HG02588 (cell line): ENCODE data around the gene LONP1.
"Not testable (repeated sequence)": the region's sequence is repeated elsewhere in the genome, so short reads cannot be mapped to it uniquely, and the experiment has no call there.

Experiments used
- ATAC-seq: cut with Tn5 transposase; IDR thresholded peaks from one replicate; pipeline ENCODE4 v1.9.1; 2021; ENCODE audit warnings: mild to moderate bottlenecking, moderate library complexity; ENCODE audit not compliant: unreplicated experiment

The LONP1 gene

DNA sequence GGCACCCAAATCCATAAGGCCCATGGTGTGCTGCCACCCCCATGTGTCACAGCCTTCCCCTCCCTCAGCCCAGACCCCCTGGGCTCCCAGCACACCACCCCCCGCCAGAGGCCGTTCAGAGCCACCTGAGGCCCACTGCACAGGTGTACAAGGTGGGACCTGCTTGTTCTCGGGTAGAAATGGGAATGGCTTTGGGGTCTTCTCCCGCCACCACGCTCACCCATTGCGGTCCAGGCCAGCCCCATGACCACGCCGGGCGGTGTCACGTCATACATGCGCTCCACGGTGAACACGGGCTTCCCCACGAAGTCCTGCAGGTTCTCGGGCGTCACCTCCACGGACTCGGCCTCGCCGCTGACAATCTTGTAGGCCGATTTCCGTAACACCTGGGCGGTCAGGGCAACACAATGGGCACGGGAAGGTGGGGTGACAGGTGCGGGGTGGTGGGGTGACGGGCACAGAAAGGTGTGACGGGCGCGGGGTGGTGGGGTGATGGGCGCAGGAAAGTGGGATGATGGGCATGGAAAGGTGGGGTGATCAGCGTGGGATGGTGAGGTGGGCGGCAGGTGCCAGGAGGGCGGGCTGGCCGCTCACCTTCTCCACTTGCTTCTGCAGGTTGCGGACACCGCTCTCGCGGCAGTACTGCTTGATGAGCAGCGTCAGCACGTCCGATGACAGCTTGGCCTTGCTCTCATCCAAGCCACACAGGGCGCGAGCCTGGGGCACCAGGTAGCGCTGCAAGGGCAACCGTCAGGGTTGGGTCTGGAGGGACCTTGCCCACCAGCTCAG lies 25.6 kb downstream of the LONP1 start:
- ATAC-seq, result no peak

DNA sequence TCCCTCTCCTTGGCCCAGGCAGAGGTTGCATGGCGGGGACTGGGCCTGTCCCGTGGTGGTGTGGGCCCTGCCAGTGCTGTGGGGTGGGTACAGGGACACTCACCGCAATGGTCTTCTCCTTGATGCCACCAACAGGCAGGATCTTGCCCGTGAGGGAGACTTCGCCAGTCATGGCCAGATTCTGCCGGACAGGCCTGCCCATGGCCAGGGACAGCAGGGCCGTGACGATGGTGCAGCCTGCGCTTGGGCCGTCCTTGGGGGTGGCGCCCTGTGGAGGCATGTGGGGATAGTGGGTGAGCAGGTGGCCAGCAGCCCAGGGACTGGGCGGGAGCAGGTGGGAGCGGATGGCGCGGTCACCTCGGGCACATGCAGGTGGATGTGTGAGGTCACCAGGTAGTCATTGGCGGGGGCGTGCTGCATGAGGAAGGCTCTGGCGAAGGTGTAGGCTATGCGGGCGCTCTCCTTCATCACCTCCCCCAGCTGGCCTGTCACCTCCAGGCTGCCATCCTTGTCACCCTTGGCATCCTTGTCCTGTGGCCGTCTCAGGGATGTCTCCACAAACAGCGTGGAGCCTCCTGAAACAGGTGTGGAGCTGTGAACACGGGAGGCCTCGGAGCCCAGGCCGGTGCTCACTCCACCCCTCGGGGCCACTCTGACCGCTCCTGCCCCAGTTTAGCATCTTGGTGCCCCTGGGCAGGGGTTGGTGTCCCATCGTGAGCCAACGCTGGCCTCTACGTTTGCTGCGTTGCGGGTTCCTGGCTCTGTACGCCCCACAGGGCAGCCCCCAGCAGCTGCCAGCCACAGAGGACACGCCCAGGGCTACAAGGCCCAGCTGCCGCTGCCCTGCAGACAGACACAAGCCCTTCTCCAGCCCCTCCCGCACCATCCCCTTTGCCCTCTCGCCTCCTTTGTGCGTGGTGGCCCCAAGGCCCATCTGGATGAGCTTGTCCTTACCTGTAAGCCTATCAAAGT lies 26.5 kb downstream of the LONP1 start:
- no peak for ATAC-seq

GRCh38 chr19:5692723-5693194 lies 27.2 kb downstream of the LONP1 start:
- no peak for ATAC-seq

DNA sequence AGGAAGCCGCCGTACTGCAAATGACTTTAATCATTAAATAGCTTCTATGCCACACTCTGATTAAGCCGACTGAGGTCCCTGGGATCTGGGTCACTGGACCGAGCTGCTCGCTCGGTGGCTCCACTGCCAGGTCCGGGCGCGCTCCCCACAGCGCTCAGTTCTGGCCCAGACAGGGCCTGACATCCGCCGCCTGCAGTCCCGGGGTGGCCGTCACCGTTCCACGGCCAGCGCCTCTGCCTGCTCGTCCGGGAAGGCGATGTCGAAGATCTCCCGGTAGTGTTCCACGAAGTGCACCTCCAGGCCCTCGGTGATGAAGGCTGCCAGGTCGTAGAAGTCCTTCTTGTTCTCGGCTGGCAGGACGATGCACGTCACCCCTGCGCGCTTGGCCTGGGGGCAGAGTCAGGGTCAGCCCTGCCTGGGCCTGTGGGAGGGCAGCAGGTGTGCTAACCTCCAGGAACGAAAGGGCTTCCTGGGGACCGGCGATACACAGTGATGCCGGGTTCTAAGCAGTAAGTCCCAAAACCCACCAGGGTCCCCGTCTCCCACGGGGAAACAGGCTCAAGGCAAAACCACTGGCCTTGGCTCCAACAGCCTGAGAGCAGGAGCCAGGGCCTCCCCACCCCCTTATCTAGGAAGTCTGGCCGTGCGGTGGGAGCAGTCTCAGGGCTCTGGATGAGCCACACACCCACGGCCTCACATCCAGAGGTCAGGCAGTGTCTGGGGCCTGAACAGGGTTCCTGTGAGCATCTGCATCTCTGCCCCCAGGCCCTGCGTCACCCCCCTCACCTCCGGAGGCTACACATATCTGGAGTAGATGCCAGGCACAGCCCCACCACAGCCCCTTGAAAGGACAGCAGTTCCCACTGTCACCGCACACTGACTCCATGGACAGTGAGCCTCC lies 27.9 kb downstream of the LONP1 start:
- ATAC-seq, result no peak

- no peak for ATAC-seq
Observed at GRCh38 chr19:5690955-5691821, 28.8 kb downstream of the LONP1 start.

DNA sequence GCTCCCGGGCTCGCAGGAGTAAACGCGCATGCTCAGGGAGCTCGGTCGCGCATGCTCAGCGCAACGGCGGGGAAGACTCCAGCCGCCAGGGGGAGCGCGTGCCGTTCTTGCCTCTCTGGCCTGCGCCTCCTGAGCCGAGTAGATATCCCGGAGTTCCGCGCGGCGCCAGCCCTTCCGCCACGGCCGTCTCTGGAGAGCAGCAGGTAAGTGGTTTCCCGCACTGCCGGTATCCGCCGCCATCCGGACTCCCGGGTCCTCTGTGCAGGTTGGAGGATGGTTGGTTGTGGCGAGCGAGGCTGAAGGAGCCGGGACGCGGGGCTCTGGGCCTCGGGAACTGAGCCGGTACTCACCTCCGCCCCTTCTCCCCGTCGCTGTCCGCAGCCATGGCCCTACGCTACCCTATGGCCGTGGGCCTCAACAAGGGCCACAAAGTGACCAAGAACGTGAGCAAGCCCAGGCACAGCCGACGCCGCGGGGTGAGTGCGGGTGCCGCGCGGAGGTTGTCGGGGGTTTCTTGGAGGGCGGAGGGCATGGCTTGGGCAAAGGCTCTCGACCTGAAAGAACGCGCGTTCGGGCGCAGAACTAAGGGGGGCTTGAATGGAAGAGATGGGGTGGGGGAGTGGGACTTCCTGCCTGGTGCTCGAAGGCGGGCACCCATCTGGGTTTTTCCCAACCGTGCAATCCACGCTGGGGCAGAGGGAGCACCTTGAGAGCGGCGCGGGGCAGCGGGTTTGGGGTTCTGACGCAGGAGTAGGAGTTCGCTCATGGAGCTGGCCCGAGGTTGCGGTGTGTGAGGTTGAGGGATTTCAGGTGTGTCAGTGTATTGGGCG lies 29.6 kb downstream of the LONP1 start, which contains the start of gene RPL36:
Gene RPL36 (plus strand): TSS at position 171 of the 830 bp plus-strand sequence. CDS start 213 bp downstream, at position 384.
- ATAC-seq, result peak; percentile 44

- not testable (repeated sequence) for ATAC-seq
Observed at GRCh38 chr19:5688262-5688881, 31.6 kb downstream of the LONP1 start.

DNA sequence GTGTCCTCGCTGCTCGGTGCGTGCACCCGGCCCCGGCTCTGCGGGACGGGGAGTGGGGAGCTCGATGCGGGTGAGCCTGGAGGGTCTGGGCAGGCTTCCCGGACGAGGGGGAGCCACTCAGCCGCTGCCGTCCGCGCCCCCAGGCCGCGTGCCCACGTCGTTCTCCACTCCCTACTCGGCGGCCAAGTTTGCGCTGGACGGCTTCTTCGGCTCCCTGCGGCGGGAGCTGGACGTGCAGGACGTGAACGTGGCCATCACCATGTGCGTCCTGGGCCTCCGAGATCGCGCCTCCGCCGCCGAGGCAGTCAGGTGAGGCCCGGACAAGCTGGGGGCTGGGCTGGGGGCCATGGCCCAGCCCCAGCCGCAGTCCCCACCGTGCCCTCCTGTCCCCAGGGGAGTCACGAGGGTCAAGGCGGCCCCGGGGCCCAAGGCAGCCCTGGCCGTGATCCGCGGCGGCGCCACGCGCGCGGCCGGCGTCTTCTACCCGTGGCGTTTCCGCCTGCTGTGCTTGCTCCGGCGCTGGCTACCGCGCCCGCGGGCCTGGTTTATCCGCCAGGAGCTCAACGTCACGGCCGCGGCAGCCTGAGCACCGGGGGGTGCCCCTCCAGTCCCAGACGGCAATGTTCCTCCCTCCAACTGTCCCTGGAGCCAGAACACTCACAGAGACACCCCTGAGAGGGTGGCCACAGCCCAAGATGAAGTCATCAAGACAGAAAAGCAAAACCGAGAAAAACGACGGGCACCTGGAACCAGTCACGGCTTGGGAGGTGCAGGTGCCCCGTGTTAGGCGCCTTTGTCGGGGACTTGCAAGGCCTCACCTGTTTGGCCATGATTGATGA lies 32.4 kb downstream of the LONP1 start:
- no peak for ATAC-seq

DNA sequence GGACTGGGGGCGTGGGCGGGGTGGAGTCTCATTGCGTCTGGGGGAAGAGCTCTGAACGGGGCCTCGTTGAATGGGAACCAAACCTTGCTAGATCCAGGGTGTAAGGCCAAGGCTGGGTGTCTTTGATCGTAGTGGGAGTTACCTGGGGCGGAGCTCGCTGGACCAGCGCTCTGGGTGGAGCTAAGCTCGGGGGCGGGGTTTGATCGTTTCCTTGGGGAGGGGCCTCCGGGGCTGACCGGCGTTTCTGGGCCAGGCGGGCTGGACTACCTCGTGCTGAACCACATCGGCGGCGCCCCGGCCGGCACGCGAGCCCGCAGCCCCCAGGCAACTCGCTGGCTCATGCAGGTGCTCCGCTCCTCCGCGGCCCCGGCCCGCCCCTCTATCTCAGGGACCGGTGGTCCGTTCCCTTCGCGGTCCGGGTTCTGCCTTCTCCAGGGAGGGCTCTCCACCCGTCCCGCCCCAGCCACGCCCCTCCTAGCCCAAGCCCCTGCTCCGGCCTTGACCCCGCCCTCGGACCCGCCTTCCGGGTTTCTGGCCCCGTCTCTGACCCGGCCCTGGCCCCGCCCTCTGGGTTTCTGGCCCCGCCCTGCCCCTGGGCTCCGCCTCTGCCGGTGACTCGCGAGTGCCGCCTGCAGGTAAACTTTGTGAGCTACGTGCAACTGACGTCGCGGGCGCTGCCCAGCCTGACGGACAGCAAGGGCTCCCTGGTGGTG lies 33.1 kb downstream of the LONP1 start:
- ATAC-seq, result peak; percentile 43

- no peak for ATAC-seq
Observed at GRCh38 chr19:5686326-5686646, 33.7 kb downstream of the LONP1 start.

- no peak for ATAC-seq
Observed at GRCh38 chr19:5684694-5685430, 35.1 kb downstream of the LONP1 start.

- no peak for ATAC-seq
Observed at GRCh38 chr19:5683177-5683886, 36.6 kb downstream of the LONP1 start.

- ATAC-seq, result no peak
Observed at GRCh38 chr19:5682107-5682482, 37.9 kb downstream of the LONP1 start.

DNA sequence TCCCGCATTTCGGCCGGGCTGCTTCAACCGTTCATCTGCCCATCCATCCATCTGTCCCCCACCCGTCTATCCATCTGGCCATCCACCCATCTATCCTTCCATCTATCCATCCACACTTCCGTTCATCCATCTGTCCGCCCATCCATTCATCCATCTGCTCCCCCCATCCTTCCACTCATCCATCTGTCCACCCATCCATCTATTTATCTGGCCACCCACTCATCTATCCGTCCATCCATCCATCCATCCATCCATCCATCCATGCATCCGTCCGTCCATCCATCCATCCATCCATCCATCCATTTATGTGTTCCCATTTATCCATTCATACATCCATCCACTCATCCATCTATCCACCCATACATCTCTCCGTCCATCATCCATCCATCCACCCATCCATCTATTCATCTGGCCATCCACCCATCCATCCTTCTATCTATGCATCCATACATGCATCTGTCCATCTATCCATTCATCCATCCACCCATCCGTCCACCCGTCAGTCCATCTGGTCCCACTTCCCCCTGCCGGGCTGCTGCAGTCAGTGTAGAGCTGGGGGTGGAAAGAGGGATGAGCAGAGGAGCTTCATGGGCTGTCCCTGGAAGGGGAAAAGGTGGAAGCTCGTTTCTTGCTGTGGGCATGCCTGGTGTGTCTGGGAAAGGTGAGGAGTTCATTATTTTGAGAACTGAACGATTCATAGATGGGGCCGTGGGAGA lies 38.4 kb downstream of the LONP1 start:
- ATAC-seq, result no peak
